Measurements from ENCODE around the gene BRSK2.

DNA sequence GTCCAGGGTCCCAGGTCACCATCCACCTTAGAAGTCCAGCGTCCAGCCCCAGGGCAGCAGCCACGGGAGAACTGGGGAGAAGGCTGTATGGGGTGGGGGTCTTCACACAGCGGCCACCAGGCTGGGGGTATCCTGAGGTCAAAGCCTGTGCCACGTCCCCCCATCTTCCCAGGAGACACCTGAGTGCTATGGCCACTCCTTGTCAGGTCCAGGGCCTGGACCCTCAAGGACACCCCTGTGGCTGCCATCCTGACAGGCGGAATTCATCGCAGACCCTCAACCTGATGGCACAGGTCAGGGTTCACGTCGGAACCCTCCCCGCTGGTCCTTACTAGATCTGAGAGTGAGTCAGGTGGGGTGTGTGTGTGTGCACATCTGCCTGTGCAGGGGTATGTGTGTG, 18.6 kb downstream of the BRSK2 start:
- TF ChIP-seq EZH2 (IDR thresholded peaks at IDR 0.05; ENCODE audit: insufficient read depth, poor library complexity, severe bottlenecking) (no peak), EZH2phosphoT487 (IDR thresholded peaks at IDR 0.05; ENCODE audit: insufficient read depth, low read depth) (no peak)

Data from GM23248 (cell line).